GOT3 (cell line): ENCODE measurements around the gene CCDC88B.
A peak's percentile ranks its signal among the peaks of the same experiment; 100 is the strongest.

ENCODE experiments used
- DNase-seq: peaks from one replicate; lab custom pipeline; 2025; ENCODE audit warnings: mixed read lengths; lab: John Stamatoyannopoulos, UW

Gene CCDC88B

GRCh38 chr11:64339754-64340408 lies at the start of gene CCDC88B:
TSS of gene CCDC88B (plus strand) at chr11:64340204. CDS start at chr11:64340267, 63 bp downstream.
- DNase-seq, result no peak

GRCh38 chr11:64290352-64291261 lies 49.4 kb upstream of the CCDC88B start:
- DNase-seq, result no peak

- DNase-seq, result no peak
These were observed 48.7 kb upstream of the CCDC88B start, which contains the start of gene KCNK4 for GRCh38 chr11:64291262-64291751. TSS of gene KCNK4 (plus strand) at chr11:64291302. CDS start at chr11:64293019, 1,717 bp downstream.

GRCh38 chr11:64291752-64292459 lies 48.1 kb upstream of the CCDC88B start:
- DNase-seq, result no peak

GRCh38 chr11:64292460-64293254 lies 47.3 kb upstream of the CCDC88B start:
- no peak for DNase-seq

GRCh38 chr11:64294774-64295173 lies 45.2 kb upstream of the CCDC88B start:
- no peak for DNase-seq

- DNase-seq, result no peak
These were observed 44.2 kb upstream of the CCDC88B start for GRCh38 chr11:64295760-64296159.

GRCh38 chr11:64296236-64296635 lies 43.8 kb upstream of the CCDC88B start:
- DNase-seq, result no peak

- no peak for DNase-seq
These were observed 42.9 kb upstream of the CCDC88B start for GRCh38 chr11:64296830-64297698.

- DNase-seq, result no peak
These were observed 42.2 kb upstream of the CCDC88B start for GRCh38 chr11:64297699-64298358.

- DNase-seq, result no peak
These were observed 40.8 kb upstream of the CCDC88B start for GRCh38 chr11:64298966-64299846.

GRCh38 chr11:64299847-64300648 lies 40.0 kb upstream of the CCDC88B start, which contains the start of gene CATSPERZ:
TSS of gene CATSPERZ (plus strand) at chr11:64300358. CDS start at chr11:64300411, 53 bp downstream.
- DNase-seq, result no peak

GRCh38 chr11:64303109-64304031 lies 36.6 kb upstream of the CCDC88B start:
- DNase-seq, result no peak

GRCh38 chr11:64304032-64304315 lies 36.0 kb upstream of the CCDC88B start:
- no peak for DNase-seq

- peak; percentile 72 for DNase-seq
These were observed 35.5 kb upstream of the CCDC88B start for GRCh38 chr11:64304316-64305072.

- peak; percentile 97 for DNase-seq
These were observed 34.8 kb upstream of the CCDC88B start, which contains the start of gene ESRRA for GRCh38 chr11:64305075-64305690. TSS of gene ESRRA (plus strand) at chr11:64305524. CDS start at chr11:64307180, 1,656 bp downstream.
